Lung (tissue), 12 donors: ENCODE measurements around the gene LLGL2. TPM values are rescaled to one million over a fixed set of nuclear protein-coding genes. Genes with fewer than 3 reads are reported as not detected.

Experiments
- ATAC-seq: fragments of 200-7000 bp; cut with Tn5 transposase; one replicate; pipeline ENCODE4 v1.9.1; 2020; ENCODE audit warnings: moderate number of reproducible peaks; ENCODE audit not compliant: insufficient read depth, low FRiP score
- DNase-seq, 3 donors: peaks; one replicate each; pipeline ENCODE4 v3.0.0-alpha.2; 2013 to 2017
- H3K27ac ChIP-seq, 2 donors: one replicate each; pipeline ENCODE4 v1.5.1; 2013; ENCODE audit warnings: mild to moderate bottlenecking in 2 of 2, moderate library complexity in 2 of 2, control low read depth in 1 of 2, inconsistent platforms in 1 of 2, low read depth in 1 of 2, low read length in 1 of 2
- H3K27me3 ChIP-seq, 3 donors: one replicate each; pipeline ENCODE4 v1.5.1; 2013; ENCODE audit warnings: low read length in 2 of 3; ENCODE audit not compliant: control insufficient read depth in 3 of 3, insufficient read depth in 3 of 3
- H3K36me3 ChIP-seq, 4 donors: one replicate each; pipeline ENCODE4 v1.5.1; 2013; ENCODE audit warnings: low read length in 4 of 4, mild to moderate bottlenecking in 1 of 4, moderate library complexity in 1 of 4; ENCODE audit not compliant: control insufficient read depth in 4 of 4, insufficient read depth in 4 of 4
- H3K4me1 ChIP-seq, 5 donors: one replicate each; pipeline ENCODE4 v1.5.1; 2013; ENCODE audit warnings: low read length in 5 of 5, mild to moderate bottlenecking in 2 of 5, moderate library complexity in 1 of 5; ENCODE audit not compliant: control insufficient read depth in 5 of 5, insufficient read depth in 5 of 5
- H3K4me3 ChIP-seq: one replicate; pipeline ENCODE4 v1.5.1; 2013; ENCODE audit warnings: mild to moderate bottlenecking, control low read depth, moderate library complexity
- H3K9ac ChIP-seq, 2 donors: one replicate each; pipeline ENCODE4 v1.5.1; 2013; ENCODE audit warnings: low read length in 2 of 2, control low read depth in 1 of 2; ENCODE audit not compliant: insufficient read depth in 1 of 2
- H3K9me3 ChIP-seq, 4 donors: one replicate each; pipeline ENCODE4 v1.5.1; 2013; ENCODE audit warnings: low read length in 3 of 4, mild to moderate bottlenecking in 1 of 4, moderate library complexity in 1 of 4; ENCODE audit not compliant: control insufficient read depth in 4 of 4, insufficient read depth in 3 of 4
- CTCF ChIP-seq: IDR thresholded peaks from 2 replicates; pipeline ENCODE4 v1.5.1; 2012; ENCODE audit warnings: mild to moderate bottlenecking; ENCODE audit errors: control extremely low read depth, extremely low read depth
- WGBS, 2 donors: extraction: QIAGEN DNeasy Blood & Tissue Kit; methylation state at CpG; one replicate each; pipeline ENCODE4 v1.1.7; 2013; 5-methylcytosine and 5-hydroxymethylcytosine counted together
- polyA plus RNA-seq, 2 donors: library from polyadenylated mRNA; stranded (reverse); fragments of 200-250 nt; gene quantifications; one replicate each; pipeline ENCODE4 v1.2.1, GENCODE V29; 2013
- total RNA-seq, 2 donors: library from RNA; depleted of rRNA in 1 of 2; stranded (reverse); fragments of >200 nt in 1 of 2; gene quantifications; one replicate each; pipeline ENCODE4 v1.2.1, GENCODE V29; 2014 to 2021
- donor health status: control.
- donor health status: control.
- donor health status: Bipolar disorder and iron deficiency.
- donor health status: healthy.
- donor health status: DM: yes; HTN: yes; CAD: no.

LLGL2 gene
- total and polyA plus RNA-seq, 4 donors = 80.5 to 199 (median 149) TPM

GRCh38 chr17:75622771-75623273 is 97.3 kb downstream of the LLGL2 start:
- Histone ChIP-seq H3K27ac (no peak overlapping the region), H3K27me3 (no peaks in the 10 kb centered on the region), H3K4me3 (no peak overlapping the region), H3K4me1 (no peaks in the 10 kb centered on the region), H3K36me3 (peaks cover 0 to 70% (median 14%) of the 10 kb centered on the region in 4 donors), H3K9ac (no peak overlapping the region), H3K9me3 (no peaks in the 10 kb centered on the region)
- DNase-seq (no peak), ATAC-seq (no peak)
- WGBS, 2 donors = 93 to 94% methylated on average over 15 of the region's 15 CpGs
- TF ChIP-seq CTCF = no peak

- Histone ChIP-seq H3K4me1 (no peaks in the 10 kb centered on the region), H3K9me3 (no peaks in the 10 kb centered on the region), H3K36me3 (peaks cover 0 to 65% (median 9%) of the 10 kb centered on the region in 4 donors), H3K4me3 (no peak overlapping the region), H3K27me3 (no peaks in the 10 kb centered on the region), H3K27ac (no peak overlapping the region), H3K9ac (no peak overlapping the region)
- ATAC-seq (no peak), DNase-seq (no peak)
- 93 to 95% methylated on average over 9 of the region's 9 CpGs for WGBS, 2 donors
- no peak for TF ChIP-seq CTCF
These were observed 97.9 kb downstream of the LLGL2 start for GRCh38 chr17:75623386-75623785.

- Histone ChIP-seq H3K4me3 (no peak overlapping the region), H3K36me3 (peaks cover 0 to 63% (median 8%) of the 10 kb centered on the region in 4 donors), H3K27ac (no peak overlapping the region), H3K9me3 (no peaks in the 10 kb centered on the region), H3K4me1 (no peaks in the 10 kb centered on the region), H3K9ac (no peak overlapping the region), H3K27me3 (no peaks in the 10 kb centered on the region)
- DNase-seq = no peak
- no peak for TF ChIP-seq CTCF
- WGBS, 2 donors = 92 to 96% methylated on average over 12 of the region's 12 CpGs
- no peak for ATAC-seq
These were observed 98.5 kb downstream of the LLGL2 start for GRCh38 chr17:75624021-75624420.

Other genes with a start within 250 kb of the LLGL2 start
- 10 to 100 TPM in 1 of 2 donors, 1 to 10 TPM in 1; 9.8 to 27.4 TPM for gene SLC25A19, start 236.3 kb upstream of the LLGL2 start, total RNA-seq
- gene SLC25A19, start 236.3 kb upstream of the LLGL2 start, polyA plus RNA-seq = 10 to 100 TPM; 22.2 to 25.7 TPM
- gene GRB2, start 120.0 kb upstream of the LLGL2 start, total RNA-seq = 100 to 1,000 TPM in 1 of 2 donors, 10 to 100 TPM in 1; 77.1 to 151 TPM
- 100 to 1,000 TPM in 1 of 2 donors, 10 to 100 TPM in 1; 51.0 to 198 TPM for gene GRB2, start 120.0 kb upstream of the LLGL2 start, polyA plus RNA-seq
- gene TMEM94, start 69.1 kb upstream of the LLGL2 start, total RNA-seq = 10 to 100 TPM; 60.2 to 82.3 TPM
- 10 to 100 TPM; 40.0 to 46.4 TPM for gene TMEM94, start 69.1 kb upstream of the LLGL2 start, polyA plus RNA-seq
- gene CASKIN2, start 10.2 kb upstream of the LLGL2 start, total RNA-seq = 10 to 100 TPM; 44.1 to 81.5 TPM
- 10 to 100 TPM; 22.3 to 26.1 TPM for gene CASKIN2, start 10.2 kb upstream of the LLGL2 start, polyA plus RNA-seq
- gene TSEN54, start 9.2 kb upstream of the LLGL2 start, total RNA-seq = 10 to 100 TPM; 18.4 to 22.4 TPM
- 10 to 100 TPM; 20.9 to 36.5 TPM for gene TSEN54, start 9.2 kb upstream of the LLGL2 start, polyA plus RNA-seq
- 100 to 1,000 TPM; 194 to 197 TPM for gene MYO15B, start 62.1 kb downstream of the LLGL2 start, total RNA-seq
- gene MYO15B, start 62.1 kb downstream of the LLGL2 start, polyA plus RNA-seq = 100 to 1,000 TPM in 1 of 2 donors, 10 to 100 TPM in 1; 84.5 to 141 TPM
- 1 to 10 TPM; 5.5 to 7.5 TPM for gene SMIM5, start 107.7 kb downstream of the LLGL2 start, total RNA-seq
- 1 to 10 TPM; 2.2 to 2.3 TPM for gene SMIM5, start 107.7 kb downstream of the LLGL2 start, polyA plus RNA-seq
- gene RECQL5, start 141.5 kb downstream of the LLGL2 start, total RNA-seq = 10 to 100 TPM; 31.2 to 32.5 TPM
- gene RECQL5, start 141.5 kb downstream of the LLGL2 start, polyA plus RNA-seq = 10 to 100 TPM; 16.4 to 28.5 TPM
- gene SAP30BP, start 141.6 kb downstream of the LLGL2 start, total RNA-seq = 10 to 100 TPM; 46.5 to 82.9 TPM
- gene SAP30BP, start 141.6 kb downstream of the LLGL2 start, polyA plus RNA-seq = 10 to 100 TPM; 71.9 to 82.8 TPM
- gene ITGB4, start 195.8 kb downstream of the LLGL2 start, total RNA-seq = 10 to 100 TPM; 11.1 to 47.8 TPM
- gene ITGB4, start 195.8 kb downstream of the LLGL2 start, polyA plus RNA-seq = 10 to 100 TPM; 11.4 to 18.1 TPM
- gene GALK1, start 239.5 kb downstream of the LLGL2 start, total RNA-seq = 10 to 100 TPM; 23.0 to 52.9 TPM
- gene GALK1, start 239.5 kb downstream of the LLGL2 start, polyA plus RNA-seq = 10 to 100 TPM; 35.2 to 70.5 TPM